GM06990 (cell line): ENCODE data around the gene CBX6.
"Not testable (repeated sequence)": the region's sequence is repeated elsewhere in the genome, so short reads cannot be mapped to it uniquely, and the experiment has no call there.

Source experiments
- DNase-seq: peaks from one replicate; pipeline ENCODE4 v3.0.0-alpha.2; 2011; ENCODE audit not compliant: insufficient read length; ENCODE audit errors: extremely low read depth
- H3K27me3 ChIP-seq: replicated peaks from 2 replicates; pipeline ENCODE4 v1.6.0; 2011; ENCODE audit warnings: low read length; ENCODE audit not compliant: control insufficient read depth, insufficient read depth
- H3K36me3 ChIP-seq: 2 replicates; pipeline ENCODE4 v1.5.1; 2011; ENCODE audit warnings: low read length; ENCODE audit not compliant: control insufficient read depth, insufficient read depth
- H3K4me3 ChIP-seq: replicated peaks from 2 replicates; pipeline ENCODE4 v1.5.1; 2011; ENCODE audit warnings: low read depth, mild to moderate bottlenecking, control low read depth, low read length
- CTCF ChIP-seq: IDR thresholded peaks from 2 replicates; pipeline ENCODE4 v1.5.1; 2011; ENCODE audit warnings: low read length, control low read depth, mild to moderate bottlenecking, inconsistent platforms; ENCODE audit not compliant: insufficient read depth, poor library complexity, severe bottlenecking

CBX6 gene

GRCh38 chr22:38861170-38861876 is 10.7 kb downstream of the CBX6 start:
- Histone ChIP-seq H3K27me3 (no peaks in the 10 kb centered on the region), H3K36me3 (peaks cover 14% of the 10 kb centered on the region), H3K4me3 (no peak overlapping the region)
- DNase-seq = no peak
- no peak for TF ChIP-seq CTCF

GRCh38 chr22:38860283-38861169 is 11.5 kb downstream of the CBX6 start:
- H3K27me3 ChIP-seq = no peaks in the 10 kb centered on the region
- H3K36me3 ChIP-seq = peaks cover 11% of the 10 kb centered on the region
- no peak for DNase-seq
- TF ChIP-seq CTCF = no peak
- no peak overlapping the region for H3K4me3 ChIP-seq

- H3K27me3 ChIP-seq = no peaks in the 10 kb centered on the region
- DNase-seq = no peak
- peaks cover 4% of the 10 kb centered on the region for H3K36me3 ChIP-seq
- no peak for TF ChIP-seq CTCF
- no peak overlapping the region for H3K4me3 ChIP-seq
Observed at GRCh38 chr22:38859581-38860282, 12.3 kb downstream of the CBX6 start.

GRCh38 chr22:38858492-38858891 is 13.5 kb downstream of the CBX6 start:
- no peak for TF ChIP-seq CTCF
- peaks cover under 1% of the 10 kb centered on the region; the same call in 1 of the 2 replicates for H3K36me3 ChIP-seq
- no peak for DNase-seq
- no peaks in the 10 kb centered on the region for H3K27me3 ChIP-seq
- no peak overlapping the region for H3K4me3 ChIP-seq

- H3K27me3 ChIP-seq, H3K4me3 ChIP-seq, H3K36me3 ChIP-seq, DNase-seq: not testable (repeated sequence)
Observed at GRCh38 chr22:38854476-38854875, 17.5 kb downstream of the CBX6 start.

- DNase-seq, H3K36me3 ChIP-seq, H3K4me3 ChIP-seq, H3K27me3 ChIP-seq: not testable (repeated sequence)
Observed at GRCh38 chr22:38853883-38854282, 18.1 kb downstream of the CBX6 start.
